HTERT RPE-1 (cell line): ENCODE measurements around the gene ASB16.

Experiments used
- in situ Hi-C: fragments of 300-500 bp; cut with MboI; formaldehyde crosslinking; loops from 4 replicates; pipeline ENCODE4 v1.14.3; 2020; ENCODE audit warnings: low sequenced_read_pairs

The ASB16 gene

GRCh38 chr17:44206825-44207155, 36.3 kb downstream of the ASB16 start:
- in situ Hi-C loops = no loop called here

- in situ Hi-C loops = no loop called here
These were observed 36.8 kb downstream of the ASB16 start for GRCh38 chr17:44207319-44207718.

GRCh38 chr17:44207743-44208142, 37.2 kb downstream of the ASB16 start:
- in situ Hi-C loops = no loop called here

- in situ Hi-C loops = no loop called here
These were observed 39.4 kb downstream of the ASB16 start for GRCh38 chr17:44209786-44210341.

GRCh38 chr17:44210342-44211192, 40.1 kb downstream of the ASB16 start:
- in situ Hi-C loops = no loop called here

- in situ Hi-C loops = no loop called here
These were observed 41.1 kb downstream of the ASB16 start for GRCh38 chr17:44211281-44212265.

- in situ Hi-C loops = no loop called here
These were observed 42.3 kb downstream of the ASB16 start for GRCh38 chr17:44212507-44213402.

- in situ Hi-C loops = no loop called here
These were observed 43.1 kb downstream of the ASB16 start for GRCh38 chr17:44213403-44214229.

- in situ Hi-C loops = no loop called here
These were observed 43.7 kb downstream of the ASB16 start for GRCh38 chr17:44214230-44214494.

- in situ Hi-C loops = no loop called here
These were observed 44.4 kb downstream of the ASB16 start for GRCh38 chr17:44214896-44215295.

GRCh38 chr17:44216173-44216572, 45.7 kb downstream of the ASB16 start:
- in situ Hi-C loops = no loop called here

- in situ Hi-C loops = no loop called here
These were observed 46.2 kb downstream of the ASB16 start for GRCh38 chr17:44216694-44217093.

GRCh38 chr17:44217738-44218343, 47.3 kb downstream of the ASB16 start:
- in situ Hi-C loops = no loop called here

- in situ Hi-C loops = no loop called here
These were observed 48.0 kb downstream of the ASB16 start for GRCh38 chr17:44218344-44219107.

- in situ Hi-C loops = no loop called here
These were observed 48.7 kb downstream of the ASB16 start for GRCh38 chr17:44219108-44219615.

GRCh38 chr17:44219616-44220212, 49.2 kb downstream of the ASB16 start, which contains the start of gene UBTF:
Gene UBTF, minus strand, starts transcription at chr17:44219675. Its CDS starts 1,446 bp downstream, at chr17:44218229.
- in situ Hi-C loops = no loop called here

GRCh38 chr17:44220213-44221083, 49.9 kb downstream of the ASB16 start:
- in situ Hi-C loops = no loop called here
